HG02571 (cell line): ENCODE results near the gene SMCO2.
"Not testable (repeated sequence)": the region's sequence is repeated elsewhere in the genome, so short reads cannot be mapped to it uniquely, and the experiment has no call there.

ENCODE experiments used
- ATAC-seq: cut with Tn5 transposase; IDR thresholded peaks from one replicate; pipeline ENCODE4 v1.9.1; 2021; ENCODE audit warnings: mild to moderate bottlenecking, moderate library complexity; ENCODE audit not compliant: unreplicated experiment

SMCO2 gene

DNA sequence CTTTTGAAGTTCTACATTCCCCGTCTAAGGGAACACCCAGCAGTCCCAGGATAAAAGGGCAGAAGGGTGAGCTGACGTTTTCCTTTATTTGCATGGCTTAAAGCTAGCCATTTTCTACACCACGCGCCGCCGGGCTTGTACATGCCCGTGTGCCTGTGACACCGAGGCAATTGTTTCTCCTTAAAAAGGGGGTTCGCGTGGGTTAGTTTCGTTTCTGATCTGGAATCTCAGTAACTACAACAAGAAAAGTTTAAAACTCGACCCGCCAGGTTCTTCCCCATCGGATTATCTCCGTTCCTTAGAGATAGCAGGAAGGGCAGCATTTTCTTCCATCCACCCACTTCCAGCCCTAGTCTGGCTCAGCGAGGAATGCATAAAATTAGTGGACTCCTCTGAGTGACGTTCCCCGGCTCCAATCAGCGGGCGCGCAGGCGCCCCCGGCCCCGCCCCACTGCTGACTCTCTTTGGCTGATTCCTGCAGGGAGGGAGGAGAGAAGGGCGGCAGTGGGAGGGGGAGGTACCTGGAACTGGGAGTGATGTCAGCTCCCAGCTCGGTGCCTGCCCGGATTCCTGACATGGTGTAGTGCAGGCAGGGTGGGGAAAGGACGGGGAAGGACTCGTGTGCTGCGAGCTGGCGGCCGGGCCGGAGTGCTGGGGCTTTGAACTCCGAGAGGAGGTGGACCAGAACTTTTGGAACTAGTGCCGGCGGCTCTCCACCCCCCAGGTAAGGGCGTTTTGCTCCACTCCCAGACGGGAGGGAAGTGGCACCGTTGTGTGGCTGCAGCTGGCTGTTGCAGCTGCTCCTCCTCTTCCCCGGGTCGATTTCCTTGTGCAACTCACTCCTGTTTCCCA, 77.3 kb downstream of the SMCO2 start, which contains the start of gene PPFIBP1:
PPFIBP1 (plus strand) TSS at position 565 of the 852 bp plus-strand sequence. CDS start 109,191 bp downstream, outside the sequence.
- peak; percentile 98 for ATAC-seq

DNA sequence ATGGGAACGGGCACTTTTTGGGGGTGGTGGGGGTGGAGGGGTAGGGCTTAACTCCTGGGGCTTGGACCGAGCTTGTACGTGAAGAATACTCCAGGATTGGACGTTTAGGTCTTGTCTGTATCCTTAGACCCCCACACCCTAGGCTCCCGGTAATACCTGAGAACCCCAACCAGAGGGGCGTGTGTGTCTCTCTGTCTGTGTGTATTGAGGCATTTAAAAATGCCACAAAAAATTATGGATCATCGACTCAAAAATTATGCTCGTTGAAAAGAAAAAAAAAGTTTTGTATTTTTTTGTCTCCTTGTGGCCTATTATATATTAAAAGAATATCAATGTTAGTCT, 77.9 kb downstream of the SMCO2 start:
- no peak for ATAC-seq

DNA sequence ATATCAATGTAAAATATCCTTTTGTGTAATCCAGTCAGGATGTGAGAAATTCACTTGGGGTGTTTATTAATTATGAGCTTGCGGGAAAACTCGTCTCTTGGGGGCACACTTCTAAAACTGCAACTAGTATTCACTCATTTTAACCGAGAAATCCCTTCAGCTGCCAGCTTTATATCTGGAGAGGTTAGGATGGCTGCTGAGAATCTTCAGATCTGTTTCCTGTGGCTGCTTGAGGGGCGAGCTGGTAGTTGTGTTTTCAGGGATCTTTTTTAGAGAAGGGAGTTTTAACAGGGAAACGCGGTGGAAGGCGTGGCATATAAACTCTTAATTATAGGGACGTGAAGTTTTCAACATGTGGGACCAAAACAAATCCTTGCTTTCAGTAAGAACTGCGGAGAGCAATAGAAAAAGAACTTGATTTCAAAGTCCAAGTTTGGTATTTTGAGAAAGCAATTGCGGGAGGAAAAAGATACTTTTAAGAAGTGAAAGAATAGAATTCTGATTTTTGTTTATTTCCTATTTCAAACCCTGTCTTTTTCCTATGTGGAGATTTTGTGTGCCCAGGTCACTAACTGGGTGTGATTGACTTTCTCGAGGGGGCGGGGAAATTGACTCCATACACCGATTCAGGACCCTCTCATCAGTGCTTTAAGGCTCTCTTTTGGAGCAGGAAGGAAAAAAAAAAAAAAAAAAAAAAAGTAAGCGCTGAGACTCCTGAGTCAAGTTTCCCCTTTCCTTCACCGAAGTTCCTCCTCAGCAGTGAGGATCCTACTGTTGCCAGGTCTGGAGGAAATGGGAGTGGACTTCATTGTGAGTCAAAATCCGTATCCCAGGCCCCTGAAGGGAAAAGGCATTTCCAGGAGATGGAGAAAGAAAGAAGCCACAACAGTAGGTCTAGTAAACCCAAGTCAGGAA, 78.6 kb downstream of the SMCO2 start:
- no peak for ATAC-seq

DNA sequence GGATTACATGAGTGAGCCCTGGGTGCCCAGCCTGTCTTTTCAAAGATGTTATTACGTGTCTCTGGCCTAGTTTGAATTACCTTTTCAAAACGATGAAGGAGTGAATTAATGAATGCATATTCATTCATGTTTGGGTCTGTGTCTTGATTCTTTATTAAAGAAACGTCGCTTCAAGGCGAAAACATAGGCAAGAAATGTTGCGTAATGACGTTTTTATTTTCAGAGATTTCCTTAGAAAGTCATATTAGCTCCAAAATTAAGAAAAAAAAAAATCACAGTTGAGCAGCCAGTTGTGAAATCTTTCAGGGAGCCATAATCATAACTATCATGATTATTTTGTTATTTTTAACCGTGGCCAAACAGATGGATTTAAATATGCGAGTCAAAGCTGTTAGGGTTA, 81.0 kb downstream of the SMCO2 start:
- no peak for ATAC-seq

DNA sequence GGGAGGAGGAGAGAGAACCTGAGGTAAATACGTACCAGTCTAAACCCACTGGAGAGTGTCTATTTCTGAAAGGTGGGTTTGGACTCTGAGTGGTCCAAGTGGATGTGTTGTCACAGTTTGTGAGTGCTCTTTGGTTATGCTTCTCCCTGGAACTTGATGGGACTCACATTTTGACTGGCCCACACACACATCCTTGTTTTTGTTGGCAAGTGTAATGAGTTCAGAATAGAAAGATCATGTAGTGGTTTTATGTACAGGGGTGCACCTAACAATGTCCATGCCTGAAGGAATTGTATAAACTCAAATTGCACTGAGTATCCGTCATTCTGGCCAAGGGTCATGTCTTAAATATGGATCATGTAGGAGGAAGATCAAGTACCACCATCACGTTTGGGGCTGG, 82.3 kb downstream of the SMCO2 start:
- ATAC-seq: no peak

DNA sequence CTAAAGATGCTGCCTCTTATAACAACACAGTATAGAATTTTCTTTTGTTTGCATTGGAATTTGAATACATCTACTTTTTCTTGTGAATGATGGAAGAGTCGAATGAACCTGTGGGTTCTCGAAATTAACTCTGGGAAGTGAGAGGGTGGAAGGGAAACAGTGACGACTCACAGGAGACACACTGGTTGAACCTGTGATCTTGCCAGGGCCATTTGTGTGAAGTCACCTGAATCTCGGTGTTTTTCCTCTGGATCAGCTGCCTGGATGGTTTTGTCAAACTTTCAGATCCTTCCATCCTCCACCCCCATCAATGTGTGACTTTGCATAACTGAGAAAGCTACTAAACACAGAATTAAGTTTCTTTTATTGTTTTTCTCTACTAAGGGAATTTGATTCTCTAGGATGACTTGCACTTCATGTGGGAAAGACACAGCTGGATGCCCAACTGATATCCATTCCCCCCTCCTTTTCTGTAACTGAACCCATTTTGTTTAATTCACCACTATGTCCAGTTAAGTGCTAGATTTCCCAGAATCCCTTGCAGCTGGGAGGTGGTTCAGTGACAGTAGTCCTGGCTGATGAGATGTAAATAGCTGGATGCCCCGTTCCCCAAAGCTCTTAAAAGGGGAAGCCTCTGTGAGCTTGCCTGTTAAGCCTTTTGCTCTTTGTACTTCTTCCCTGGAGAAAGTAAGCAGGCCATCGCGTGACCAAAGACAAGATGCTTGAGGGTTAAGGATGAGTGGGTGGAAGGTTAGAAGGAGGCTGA, 83.8 kb downstream of the SMCO2 start:
- no peak for ATAC-seq

DNA sequence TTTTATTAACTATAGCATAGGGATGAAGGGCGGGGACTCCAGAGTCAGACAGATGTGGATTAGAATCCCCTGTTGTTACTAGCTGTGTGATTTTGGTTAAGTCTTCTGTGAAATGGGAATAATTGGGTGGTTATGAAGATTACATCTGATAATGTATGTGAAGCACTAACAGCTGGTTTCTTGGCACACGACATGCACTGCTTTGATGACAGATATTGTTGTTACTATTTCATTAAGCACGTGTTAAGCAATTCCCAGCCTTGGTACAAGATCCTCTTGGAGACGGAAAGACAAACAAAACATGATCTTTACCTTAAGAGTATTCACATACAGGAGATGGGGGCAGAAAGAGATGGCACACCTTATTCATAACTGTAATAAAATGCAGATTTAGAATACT, 85.4 kb downstream of the SMCO2 start:
- ATAC-seq: no peak

DNA sequence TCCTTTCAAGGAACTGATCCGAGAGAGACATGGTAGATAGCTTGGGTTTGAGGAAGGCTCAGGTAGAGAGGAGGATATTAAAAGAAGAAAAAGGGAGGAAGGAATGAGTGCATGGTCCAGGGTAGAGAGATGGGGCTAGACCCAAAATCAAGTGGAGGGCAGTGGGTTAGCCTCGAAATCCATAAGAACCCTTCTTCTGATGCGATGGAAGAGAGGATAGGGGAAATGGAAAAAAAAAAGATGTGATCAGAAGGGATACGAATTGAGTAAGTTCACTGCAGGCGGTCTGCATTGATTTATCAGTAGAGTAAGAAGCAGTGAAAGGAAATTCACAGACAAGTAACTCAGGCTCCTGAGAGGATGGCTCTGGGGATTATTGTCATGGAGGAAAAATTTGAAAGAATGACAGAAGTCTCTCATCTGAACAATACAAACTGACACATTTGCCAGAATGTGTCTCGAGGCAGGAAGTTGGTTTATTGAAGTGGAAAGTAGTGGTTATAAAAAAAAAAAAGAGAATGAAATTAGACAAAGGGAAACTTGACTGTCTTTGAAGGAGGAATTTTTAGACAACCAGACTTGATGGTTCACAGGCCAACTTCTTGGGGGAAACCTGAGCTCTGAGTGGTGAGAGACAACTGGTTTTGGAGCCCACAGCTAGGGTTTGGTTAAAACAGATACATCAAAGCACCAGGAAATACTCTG, 87.7 kb downstream of the SMCO2 start:
- no peak for ATAC-seq

DNA sequence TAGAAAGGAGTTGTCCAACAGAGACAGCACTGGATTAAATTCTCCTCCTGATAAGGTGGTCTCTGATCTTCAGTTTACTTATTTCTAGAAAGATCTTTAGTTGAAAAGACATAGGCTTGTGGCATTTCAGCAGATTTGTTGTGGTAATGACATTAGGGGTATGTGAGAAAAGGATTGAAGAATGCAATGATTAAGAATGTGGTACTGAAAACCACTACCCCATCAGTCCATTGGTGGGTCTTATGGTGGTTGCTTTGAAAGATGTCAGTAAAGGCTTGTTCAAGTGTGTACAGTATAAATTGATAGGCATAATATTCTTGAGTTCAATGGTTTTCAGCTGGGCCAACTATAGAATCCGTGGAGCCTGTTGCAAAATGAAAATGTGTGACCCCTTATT, 88.2 kb downstream of the SMCO2 start:
- no peak for ATAC-seq

DNA sequence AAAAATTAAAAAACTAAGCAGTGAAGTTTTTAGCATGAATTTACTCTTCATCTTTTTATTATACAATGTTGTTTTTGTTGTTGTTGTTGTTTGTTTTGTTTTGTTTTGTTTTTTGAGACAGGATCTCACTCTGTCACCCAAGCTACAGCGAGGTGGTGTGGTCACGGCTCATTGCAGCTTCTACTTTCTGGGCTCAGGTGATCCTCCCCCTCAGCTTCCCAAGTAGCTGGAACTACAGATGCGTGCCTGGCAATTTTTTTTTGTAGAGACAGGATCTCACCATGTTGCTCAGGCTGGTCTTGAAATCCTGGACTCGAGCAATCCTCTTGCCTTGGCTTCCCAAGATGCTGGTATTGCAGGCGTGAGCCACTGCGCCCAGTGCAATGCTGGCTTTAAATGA, 88.8 kb downstream of the SMCO2 start:
- ATAC-seq: no peak

DNA sequence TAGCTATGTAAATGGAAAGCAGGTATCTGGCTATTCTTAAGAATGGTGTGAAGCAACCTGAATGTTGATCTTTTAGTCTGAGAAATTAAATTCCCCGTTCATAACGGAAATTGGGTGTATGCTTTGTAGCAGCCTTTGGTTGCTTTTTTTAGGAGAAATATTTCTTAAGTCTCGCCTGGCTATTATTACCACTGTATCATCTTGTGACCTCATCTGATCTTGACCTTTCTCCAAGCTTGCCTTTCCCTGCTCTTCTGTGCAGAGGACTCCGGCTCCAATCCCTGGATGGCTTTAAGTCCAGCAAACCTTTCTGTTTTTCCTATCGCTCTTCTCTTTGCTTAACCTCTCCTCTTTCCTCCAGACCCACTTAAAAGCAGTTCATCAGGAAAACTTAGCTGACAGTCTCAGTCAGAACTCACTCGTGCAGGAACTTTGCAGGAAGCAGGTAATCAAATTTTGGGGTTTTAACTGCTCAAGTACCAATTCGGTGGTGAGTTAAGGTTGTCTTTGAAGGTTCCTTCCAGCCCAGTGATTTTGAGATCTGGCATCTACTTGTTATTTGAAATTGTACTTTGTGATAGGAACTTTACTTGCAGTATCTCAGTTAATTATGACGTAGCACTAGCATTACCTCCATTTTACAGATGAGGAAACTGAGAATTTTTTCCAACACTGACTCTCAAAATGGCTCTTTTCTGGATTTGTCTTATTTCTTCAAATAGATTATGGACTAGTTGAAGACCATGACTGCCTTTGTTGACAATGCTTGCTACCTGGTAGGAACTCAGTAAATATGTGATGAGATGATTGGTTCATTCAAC, 91.5 kb downstream of the SMCO2 start:
- ATAC-seq: no peak

DNA sequence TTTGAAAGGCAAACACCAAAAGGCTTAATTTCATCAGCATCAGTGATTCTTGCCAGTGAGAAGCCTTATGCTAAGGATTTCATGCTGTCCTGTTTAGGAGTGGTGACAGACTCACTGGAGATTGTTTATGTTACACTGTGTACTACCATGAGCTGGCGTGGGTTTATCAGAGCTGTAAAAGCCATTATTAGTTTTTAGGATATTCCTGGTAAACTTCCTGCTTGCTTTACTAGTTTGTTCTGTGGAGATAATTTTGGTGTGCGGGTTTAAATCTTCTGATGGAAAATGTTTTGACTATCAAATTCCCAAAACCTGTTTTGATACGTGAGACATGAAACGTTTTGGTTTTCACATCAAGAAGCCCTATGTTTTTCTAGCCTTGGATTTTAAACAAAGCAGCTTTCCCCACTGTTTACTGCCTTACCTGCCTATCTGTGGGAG, 92.7 kb downstream of the SMCO2 start:
- ATAC-seq: no peak

DNA sequence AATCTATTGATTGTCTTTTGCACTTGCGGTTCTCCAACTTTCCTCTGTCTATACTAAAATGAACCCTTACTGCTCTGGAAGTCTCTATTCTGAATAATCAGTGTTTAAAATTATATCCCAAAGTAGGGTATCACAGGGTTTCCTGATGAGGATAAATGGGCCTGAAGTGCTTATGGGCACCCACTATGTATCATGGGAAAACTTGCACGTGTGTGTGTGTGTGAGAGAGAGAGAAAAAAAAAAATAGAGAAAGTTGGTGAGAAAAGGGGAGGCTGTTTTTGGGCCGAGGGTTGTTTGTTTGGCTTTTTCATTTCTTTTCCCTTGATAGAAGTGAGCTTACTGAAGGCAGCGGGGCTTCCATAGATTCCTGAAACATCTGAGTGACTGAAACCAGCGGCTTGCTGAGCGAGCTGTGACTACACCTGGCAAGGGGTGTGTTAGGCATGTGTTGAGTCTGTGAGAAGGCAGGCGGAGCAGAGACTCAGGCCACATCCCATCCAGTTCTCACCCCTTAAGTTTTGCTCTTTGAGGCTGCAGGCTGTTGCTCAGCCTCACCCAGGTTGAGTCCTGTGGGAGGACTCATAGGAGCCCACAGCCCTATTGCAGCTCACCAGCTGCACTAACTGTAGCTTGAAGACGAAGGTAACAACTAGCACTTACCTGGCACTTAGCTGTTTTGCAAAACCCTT, 94.6 kb downstream of the SMCO2 start:
- no peak for ATAC-seq

DNA sequence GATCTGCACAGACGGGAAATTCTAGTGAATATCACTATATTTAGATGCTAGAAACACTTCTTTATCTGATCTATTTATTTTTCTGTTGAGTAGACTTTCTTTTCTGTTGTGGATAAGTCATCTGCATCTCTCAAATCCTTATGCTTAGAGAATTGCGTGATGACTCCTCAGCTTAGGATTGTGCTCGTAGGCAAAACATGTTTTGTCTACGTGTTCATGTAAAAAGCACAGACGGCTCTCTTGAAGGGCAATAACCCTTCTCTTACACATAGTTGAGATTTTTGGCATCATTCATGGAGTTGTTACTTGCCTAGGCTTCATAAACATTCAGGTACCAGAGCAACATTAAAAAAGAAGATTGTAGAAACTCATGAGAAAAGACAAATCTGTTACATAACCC, 96.1 kb downstream of the SMCO2 start:
- ATAC-seq: no peak

DNA sequence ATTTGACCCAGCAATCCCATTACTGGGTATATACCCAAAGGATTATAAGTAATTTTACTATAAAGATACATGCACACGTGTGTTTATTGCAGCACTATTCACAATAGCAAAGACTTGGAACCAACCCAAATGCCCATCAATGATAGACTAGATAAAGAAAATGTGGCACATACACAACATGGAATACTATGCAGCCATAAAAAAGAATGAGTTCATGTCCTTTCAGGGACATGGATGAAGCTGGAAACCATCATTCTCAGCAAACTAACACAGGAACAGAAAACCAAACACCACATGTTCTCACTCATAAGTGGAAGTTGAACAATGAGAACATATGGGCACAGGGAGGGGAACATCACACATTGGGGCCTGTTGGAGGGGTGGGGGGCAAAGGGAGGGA, 98.3 kb downstream of the SMCO2 start:
- ATAC-seq: not testable (repeated sequence)

DNA sequence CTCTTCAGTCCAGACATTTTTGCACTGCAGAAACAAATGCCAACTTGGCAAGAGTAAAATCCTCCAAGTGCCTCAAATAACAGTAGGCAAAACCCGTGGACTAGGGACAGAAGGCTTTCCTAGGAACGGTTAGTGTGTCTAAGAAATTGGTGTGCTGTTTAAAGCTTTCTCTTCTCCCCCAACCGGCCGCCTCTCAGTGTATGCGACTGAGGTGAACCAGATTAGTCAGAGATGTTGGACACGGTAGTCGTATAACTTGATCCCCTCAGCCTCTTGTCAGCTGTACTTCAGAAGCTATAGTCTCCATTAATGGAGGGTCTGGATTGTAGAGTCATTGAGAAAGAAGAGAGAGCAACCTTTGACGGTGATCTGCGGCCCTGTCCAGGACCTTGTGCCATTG, 99.1 kb downstream of the SMCO2 start:
- ATAC-seq: no peak

DNA sequence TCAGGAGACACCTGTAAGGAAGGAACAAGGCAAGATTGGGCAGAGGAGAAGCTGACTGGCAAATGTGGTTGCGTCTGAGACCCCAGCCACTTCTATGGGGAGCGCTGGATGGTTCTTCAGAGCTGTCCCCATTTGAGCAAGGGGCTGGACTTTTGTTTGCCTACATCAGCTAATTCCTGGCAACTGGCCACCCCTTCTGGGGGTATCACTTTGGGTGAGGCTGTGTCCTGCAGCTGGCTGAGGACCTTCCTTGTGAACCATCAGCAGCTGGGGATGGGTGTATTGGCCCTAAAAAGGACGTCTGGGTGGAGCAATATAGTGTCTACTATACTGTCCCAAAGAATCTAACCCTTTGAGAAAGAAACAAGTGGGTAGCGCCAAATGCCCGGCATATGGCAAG, 101.1 kb downstream of the SMCO2 start:
- ATAC-seq: no peak

DNA sequence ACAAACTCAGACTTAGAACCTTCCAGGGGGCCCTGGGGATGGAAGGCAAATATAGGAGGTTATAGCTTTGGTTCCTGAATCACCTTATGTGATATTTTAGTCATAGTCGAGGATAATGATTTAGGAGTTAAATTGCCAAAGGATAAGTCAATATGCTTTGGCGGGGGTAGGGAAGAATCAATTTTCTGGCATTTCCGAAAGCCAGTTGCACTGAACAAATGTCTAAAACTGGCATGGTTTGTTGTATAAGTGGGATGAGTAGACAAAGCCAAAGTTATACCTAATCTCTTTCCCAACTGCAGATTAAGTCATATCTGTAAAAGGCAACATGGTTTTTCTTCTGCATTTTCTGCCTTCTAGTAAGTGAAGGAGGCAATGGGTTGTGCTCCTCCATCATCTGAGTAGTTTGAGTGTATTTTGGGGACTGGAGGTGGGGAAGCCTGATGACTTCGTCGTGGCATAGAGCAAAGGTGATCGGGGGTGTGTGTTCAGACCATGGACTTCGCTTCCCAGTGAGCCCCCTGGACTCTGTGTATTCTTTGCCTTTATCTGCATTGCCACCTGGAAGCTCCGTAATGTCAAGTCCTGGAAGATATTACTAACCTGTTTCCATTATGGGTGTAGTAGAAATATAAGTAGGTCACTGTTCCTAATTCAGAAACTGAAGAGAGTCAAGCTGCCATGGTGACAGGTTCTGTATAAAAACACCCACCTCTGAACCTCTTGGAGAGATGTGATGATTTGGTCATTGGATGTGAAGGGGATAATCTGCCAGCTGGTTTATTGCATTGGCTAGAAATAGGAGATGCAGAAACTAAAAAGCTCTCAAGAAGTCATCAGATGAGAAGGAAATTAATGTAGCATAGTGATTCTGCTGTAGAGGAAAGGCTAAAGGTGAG, 102.0 kb downstream of the SMCO2 start:
- no peak for ATAC-seq
